Keratinocyte (primary cell): ENCODE data around the gene RGCC. TPM values are rescaled to one million over a fixed set of nuclear protein-coding genes. Genes with fewer than 3 reads are reported as not detected.

Source experiments
- DNase-seq: peaks from one replicate; pipeline ENCODE4 v3.0.0-alpha.2; 2011; ENCODE audit warnings: low read depth, missing footprints, low spot score
- FAIRE-seq: peaks from 2 replicates; lab custom pipeline; 2011; peaks lifted over from hg19 to GRCh38; lab: Jason Lieb, UNC
- H2AFZ ChIP-seq: 2 replicates; pipeline ENCODE4 v1.6.0; 2012; ENCODE audit warnings: low read length, control low read depth, inconsistent platforms; ENCODE audit not compliant: control insufficient read depth
- H3K27ac ChIP-seq: 2 replicates; pipeline ENCODE4 v1.5.1; 2011; ENCODE audit warnings: low read length; ENCODE audit not compliant: control insufficient read depth, insufficient read depth
- H3K27me3 ChIP-seq: 3 replicates; pipeline ENCODE4 v1.6.0; 2011; ENCODE audit warnings: low read length; ENCODE audit not compliant: control insufficient read depth, insufficient read depth; ENCODE audit errors: extremely low read depth
- H3K36me3 ChIP-seq, 2 experiments: 2 replicates in 1 of 2; 3 replicates in 1 of 2; pipeline ENCODE4 v1.5.1; 2011; ENCODE audit warnings: low read length in 2 of 2, mild to moderate bottlenecking in 1 of 2; ENCODE audit not compliant: control insufficient read depth in 2 of 2, insufficient read depth in 2 of 2; ENCODE audit errors: extremely low read depth in 1 of 2
- H3K4me1 ChIP-seq: 3 replicates; pipeline ENCODE4 v1.5.1; 2011; ENCODE audit warnings: low read length; ENCODE audit not compliant: control insufficient read depth, insufficient read depth; ENCODE audit errors: extremely low read depth
- H3K4me2 ChIP-seq: 3 replicates; pipeline ENCODE4 v1.6.0; 2011; ENCODE audit warnings: low read depth, low read length; ENCODE audit not compliant: control insufficient read depth, insufficient read depth; ENCODE audit errors: extremely low read depth
- H3K4me3 ChIP-seq, 3 experiments: fragments of 200-600 bp in 1 of 3; sonication (generic) in 1 of 3; 2 replicates in 2 of 3; 3 replicates in 1 of 3; pipeline ENCODE4 v1.5.1; 2011 to 2016; ENCODE audit warnings: low read length in 3 of 3, mild to moderate bottlenecking in 3 of 3, control low read depth in 2 of 3, inconsistent platforms in 1 of 3, low read depth in 1 of 3, mixed read lengths in 1 of 3, mixed run types in 1 of 3, moderate library complexity in 1 of 3; ENCODE audit not compliant: control insufficient read depth in 2 of 3, insufficient read depth in 2 of 3; ENCODE audit errors: extremely low read depth in 1 of 3
- H3K79me2 ChIP-seq: 2 replicates; pipeline ENCODE4 v1.6.0; 2012; ENCODE audit warnings: low read length; ENCODE audit not compliant: control insufficient read depth, insufficient read depth
- H3K9ac ChIP-seq: 3 replicates; pipeline ENCODE4 v1.6.0; 2011; ENCODE audit warnings: low read length; ENCODE audit not compliant: control insufficient read depth, insufficient read depth; ENCODE audit errors: extremely low read depth
- H3K9me1 ChIP-seq: 3 replicates; pipeline ENCODE4 v1.6.0; 2011; ENCODE audit warnings: low read length; ENCODE audit not compliant: control insufficient read depth, insufficient read depth; ENCODE audit errors: extremely low read depth
- H3K9me3 ChIP-seq: 2 replicates; pipeline ENCODE4 v1.5.1; 2012; ENCODE audit warnings: low read depth, low read length; ENCODE audit not compliant: control insufficient read depth
- H4K20me1 ChIP-seq: 3 replicates; pipeline ENCODE4 v1.6.0; 2011; ENCODE audit warnings: low read length; ENCODE audit not compliant: control insufficient read depth, insufficient read depth; ENCODE audit errors: extremely low read depth
- EZH2 ChIP-seq: IDR thresholded peaks from one replicate; pipeline ENCODE4 v1.6.1; 2012; ENCODE audit warnings: inconsistent platforms, mild to moderate bottlenecking, low read length, moderate library complexity
- dilution Hi-C: fragments of 300-500 bp; cut with MboI; formaldehyde crosslinking; loops from one replicate; pipeline ENCODE4 v1.7.0; 2020; ENCODE audit warnings: low sequenced_read_pairs; ENCODE audit not compliant: extremely low pct_ligation_motif_present
- polyA plus RNA-seq, 5 experiments: library from polyadenylated mRNA; depleted of rRNA in 3 of 5; stranded (reverse) in 3 of 5; stranded (forward) in 1 of 5; unstranded in 1 of 5; fragments of >200 nt; gene quantifications; 1 replicate in 1 of 5; 2 replicates in 3 of 5; 3 replicates in 1 of 5; pipeline versions ENCODE4 v1.2.1 to v1.2.3, GENCODE V29; 2011 to 2012; ENCODE audit warnings: missing spikeins in 2 of 5, low read depth in 1 of 5, low replicate concordance in 1 of 5
- TF ChIP-seq, protein P1 (sequence below), 3 experiments: IDR thresholded peaks in 1 of 3; conservative IDR thresholded peaks in 1 of 3; optimal IDR thresholded peaks in 1 of 3; 2 replicates in 2 of 3; 3 replicates in 1 of 3; pipeline versions ENCODE3 to v1.5.1; 2011; ENCODE audit warnings: low read length in 3 of 3, mild to moderate bottlenecking in 3 of 3, moderate library complexity in 2 of 3, control low read depth in 1 of 3, inconsistent platforms in 1 of 3; ENCODE audit not compliant: insufficient read depth in 2 of 3; ENCODE audit errors: extremely low read depth in 1 of 3

The RGCC gene
- polyA plus RNA-seq, 1 donor (not counting 4 experiments of a cell fraction or from before 2014, with no cell fraction given), result 1.5 TPM

DNA sequence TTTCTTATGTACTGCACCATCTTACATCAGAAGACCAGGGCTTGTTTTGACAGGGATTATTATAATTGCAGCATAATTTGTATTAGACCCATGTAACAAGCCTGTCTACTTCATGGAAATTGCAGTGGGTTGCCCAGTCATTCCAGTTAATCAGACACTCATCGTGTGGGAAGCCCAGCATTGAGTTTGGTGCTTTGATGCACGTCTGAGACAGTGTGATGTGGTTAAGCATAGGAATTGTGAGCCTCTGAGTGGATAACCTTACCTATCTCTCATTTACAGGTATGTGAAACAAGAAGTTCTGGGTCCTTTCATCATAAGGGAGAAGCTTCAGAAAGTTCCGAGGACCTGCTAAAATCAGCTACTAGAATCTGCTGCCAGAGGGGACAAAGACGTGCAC lies 12.8 kb downstream of the RGCC start:
- DNase-seq, result no peak
- dilution Hi-C loops, result no loop called here
- Histone ChIP-seq H2AFZ (no peak overlapping the region), H3K9ac (no peak overlapping the region), H3K36me3 (no peaks in the 10 kb centered on the region), H3K79me2 (no peaks in the 10 kb centered on the region), H3K27me3 (no peaks in the 10 kb centered on the region), H3K9me1 (no peaks in the 10 kb centered on the region), H3K4me3 (no peak overlapping the region), H3K27ac (no peak overlapping the region), H3K9me3 (no peaks in the 10 kb centered on the region), H4K20me1 (no peaks in the 10 kb centered on the region), H3K4me2 (no peak overlapping the region), H3K4me1 (peaks cover 8% of the 10 kb centered on the region)
- TF ChIP-seq, protein P1, sequence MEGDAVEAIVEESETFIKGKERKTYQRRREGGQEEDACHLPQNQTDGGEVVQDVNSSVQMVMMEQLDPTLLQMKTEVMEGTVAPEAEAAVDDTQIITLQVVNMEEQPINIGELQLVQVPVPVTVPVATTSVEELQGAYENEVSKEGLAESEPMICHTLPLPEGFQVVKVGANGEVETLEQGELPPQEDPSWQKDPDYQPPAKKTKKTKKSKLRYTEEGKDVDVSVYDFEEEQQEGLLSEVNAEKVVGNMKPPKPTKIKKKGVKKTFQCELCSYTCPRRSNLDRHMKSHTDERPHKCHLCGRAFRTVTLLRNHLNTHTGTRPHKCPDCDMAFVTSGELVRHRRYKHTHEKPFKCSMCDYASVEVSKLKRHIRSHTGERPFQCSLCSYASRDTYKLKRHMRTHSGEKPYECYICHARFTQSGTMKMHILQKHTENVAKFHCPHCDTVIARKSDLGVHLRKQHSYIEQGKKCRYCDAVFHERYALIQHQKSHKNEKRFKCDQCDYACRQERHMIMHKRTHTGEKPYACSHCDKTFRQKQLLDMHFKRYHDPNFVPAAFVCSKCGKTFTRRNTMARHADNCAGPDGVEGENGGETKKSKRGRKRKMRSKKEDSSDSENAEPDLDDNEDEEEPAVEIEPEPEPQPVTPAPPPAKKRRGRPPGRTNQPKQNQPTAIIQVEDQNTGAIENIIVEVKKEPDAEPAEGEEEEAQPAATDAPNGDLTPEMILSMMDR (optimal IDR thresholded peaks at IDR 0.05 in 1 of 3, IDR thresholded peaks at IDR 0.05 in 1 of 3, conservative IDR thresholded peaks at IDR 0.05 in 1 of 3; ENCODE audit: extremely low read depth in 1 of 3, insufficient read depth in 2 of 3, low read length in 3 of 3), result no peak
- no peak for TF ChIP-seq EZH2
- FAIRE-seq, result no peak

DNA sequence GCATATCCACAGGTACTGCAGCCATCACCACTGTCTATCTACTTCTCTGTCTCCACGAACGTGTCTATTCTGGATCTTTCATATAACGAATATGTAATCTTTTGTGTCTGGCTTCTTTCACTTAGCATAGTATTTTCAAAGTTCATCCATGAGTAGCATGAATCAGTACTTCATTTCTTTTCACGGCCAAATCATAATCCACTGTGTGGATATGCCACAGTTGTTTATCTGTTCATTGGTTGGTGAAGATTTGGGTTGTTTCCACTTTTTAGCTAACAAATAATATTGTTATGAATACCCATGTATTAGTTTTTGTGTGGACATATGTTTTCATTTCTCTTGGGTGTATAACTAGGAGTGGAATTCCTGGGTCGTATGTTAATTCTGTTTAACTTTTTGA lies 14.4 kb downstream of the RGCC start:
- dilution Hi-C loops, result no loop called here
- H3K4me2 ChIP-seq, result no peak overlapping the region
- H3K27me3 ChIP-seq, result no peaks in the 10 kb centered on the region
- peaks cover 3% of the 10 kb centered on the region for H3K4me1 ChIP-seq
- DNase-seq, result no peak
- H4K20me1 ChIP-seq, result no peaks in the 10 kb centered on the region
- H3K9me1 ChIP-seq, result no peaks in the 10 kb centered on the region
- no peak overlapping the region for H3K27ac ChIP-seq
- TF ChIP-seq, protein P1 (optimal IDR thresholded peaks at IDR 0.05 in 1 of 3, IDR thresholded peaks at IDR 0.05 in 1 of 3, conservative IDR thresholded peaks at IDR 0.05 in 1 of 3; ENCODE audit: extremely low read depth in 1 of 3, insufficient read depth in 2 of 3, low read length in 3 of 3), result no peak
- no peak for TF ChIP-seq EZH2
- no peaks in the 10 kb centered on the region for H3K9me3 ChIP-seq
- H3K9ac ChIP-seq, result no peak overlapping the region
- no peak for FAIRE-seq
- H3K36me3 ChIP-seq, result no peaks in the 10 kb centered on the region
- H2AFZ ChIP-seq, result no peak overlapping the region
- no peak overlapping the region for H3K4me3 ChIP-seq
- H3K79me2 ChIP-seq, result no peaks in the 10 kb centered on the region
